HG03196 (cell line): Measurements from ENCODE around the gene CNNM4.

ENCODE experiments used
- ATAC-seq: cut with Tn5 transposase; IDR thresholded peaks from one replicate; pipeline ENCODE4 v1.9.1; 2021; ENCODE audit not compliant: unreplicated experiment

CNNM4 gene

GRCh38 chr2:96809951-96810782 is 49.5 kb downstream of the CNNM4 start:
- no peak for ATAC-seq

GRCh38 chr2:96810783-96811192 is 50.1 kb downstream of the CNNM4 start:
- ATAC-seq, result no peak

- no peak for ATAC-seq
Measured at GRCh38 chr2:96811917-96812316, 51.2 kb downstream of the CNNM4 start.

- no peak for ATAC-seq
Measured at GRCh38 chr2:96813656-96814055, 53.0 kb downstream of the CNNM4 start.

GRCh38 chr2:96815326-96816126 is 54.8 kb downstream of the CNNM4 start:
- ATAC-seq, result peak; percentile 9

- ATAC-seq, result peak; percentile 76
Measured at GRCh38 chr2:96816127-96816835, 55.6 kb downstream of the CNNM4 start, which contains the start of gene CNNM3. CNNM3 (plus strand) TSS chr2:96816268; CDS start chr2:96816278, 10 bp downstream.

- no peak for ATAC-seq
Measured at GRCh38 chr2:96816836-96817702, 56.4 kb downstream of the CNNM4 start.

GRCh38 chr2:96817882-96818281 is 57.2 kb downstream of the CNNM4 start:
- no peak for ATAC-seq

- no peak for ATAC-seq
Measured at GRCh38 chr2:96819128-96819875, 58.6 kb downstream of the CNNM4 start.

- ATAC-seq, result no peak
Measured at GRCh38 chr2:96819876-96820511, 59.3 kb downstream of the CNNM4 start.

- ATAC-seq, result no peak
Measured at GRCh38 chr2:96821113-96821675, 60.5 kb downstream of the CNNM4 start.

GRCh38 chr2:96822786-96823185 is 62.1 kb downstream of the CNNM4 start:
- ATAC-seq, result no peak

GRCh38 chr2:96823198-96823597 is 62.5 kb downstream of the CNNM4 start:
- no peak for ATAC-seq

- ATAC-seq, result no peak
Measured at GRCh38 chr2:96824079-96824870, 63.6 kb downstream of the CNNM4 start.

GRCh38 chr2:96825057-96825456 is 64.4 kb downstream of the CNNM4 start:
- ATAC-seq, result no peak

GRCh38 chr2:96826546-96827278 is 66.0 kb downstream of the CNNM4 start:
- no peak for ATAC-seq

GRCh38 chr2:96828436-96828835 is 67.7 kb downstream of the CNNM4 start:
- ATAC-seq, result no peak
